ENCODE data around the gene SCARB1. TPM values are rescaled to one million over a fixed set of nuclear protein-coding genes. Genes with fewer than 3 reads are reported as not detected.

Gene SCARB1
- total RNA-seq, 1 experiment from 2014 or later: 106 TPM

DNA sequence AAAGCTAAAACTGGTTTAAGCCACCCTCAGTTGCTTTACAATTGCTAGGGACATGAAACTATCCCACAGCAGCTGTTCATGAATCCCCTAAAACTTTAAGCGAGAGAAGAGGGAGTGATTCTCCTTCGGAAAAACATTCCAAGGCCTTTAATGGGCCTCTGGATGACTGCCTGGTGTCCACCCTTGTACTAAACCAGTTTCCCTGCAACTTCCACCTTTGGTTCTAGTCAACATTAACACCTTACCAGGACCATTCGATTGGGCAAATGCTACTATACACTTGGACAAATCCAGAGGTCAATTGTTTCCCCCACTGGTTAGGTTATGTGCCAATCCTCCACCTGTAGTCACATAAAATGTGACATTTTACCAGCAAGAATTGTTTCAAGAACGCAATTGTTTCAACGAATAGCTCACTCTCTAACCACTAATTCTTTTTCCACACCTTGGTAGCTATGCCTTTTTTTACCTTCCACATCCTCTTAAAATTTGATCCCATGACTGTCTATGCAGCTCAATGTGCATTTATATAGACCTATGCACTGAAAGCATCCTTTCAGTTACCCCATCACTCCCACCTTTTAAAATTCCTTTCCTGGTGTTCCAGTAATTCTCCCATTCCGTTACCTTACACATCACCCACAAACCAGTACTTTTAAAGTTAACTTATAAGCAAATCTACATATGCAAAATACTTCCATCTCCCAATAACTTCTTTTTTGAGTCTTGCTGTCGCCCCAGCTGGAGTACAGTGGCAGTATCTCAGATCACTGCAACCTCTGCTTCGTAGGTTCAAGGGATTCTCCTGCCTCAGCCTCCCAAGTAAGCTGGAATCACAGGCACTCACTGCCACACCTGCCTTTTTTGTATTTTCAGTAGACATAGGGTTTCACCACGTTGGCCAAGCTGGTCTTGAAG, 47.2 kb upstream of the SCARB1 start:
- ChIA-PET POLR2A (no interaction called here), CTCF (interaction anchor here (1.4 kb wide), 1 partner anchor 29 kb away, joined by 4 read pairs; no protein-coding TSS in a partner anchor)
- peak overlapping the region; percentile 61 for H3K27ac Mint-ChIP-seq (ENCODE audit: unreplicated experiment)
- no peak overlapping the region for H3K4me3 ChIP-seq (ENCODE audit: low read depth, low read length)
- peaks cover 4% of the 10 kb centered on the region for H3K36me3 ChIP-seq (ENCODE audit: control insufficient read depth, insufficient read depth, low read length)
- no peaks in the 10 kb centered on the region for H3K9me3 ChIP-seq
- H3K27me3 Mint-ChIP-seq (ENCODE audit: insufficient read depth, unreplicated experiment): peaks cover 4% of the 10 kb centered on the region
- H3K4me1 Mint-ChIP-seq (ENCODE audit: low read depth, unreplicated experiment): peaks cover 49% of the 10 kb centered on the region
- intact Hi-C loops (cut with micrococcal nuclease; ENCODE audit: unreplicated experiment): no loop called here
- BruUV-seq (replicated peaks): no TSS peak
- peaks cover 73% of the 10 kb centered on the region for H3K36me3 Mint-ChIP-seq (ENCODE audit: insufficient read depth, unreplicated experiment)
- no peaks in the 10 kb centered on the region for H3K9me3 Mint-ChIP-seq (ENCODE audit: unreplicated experiment)
- TF ChIP-seq, protein P1, sequence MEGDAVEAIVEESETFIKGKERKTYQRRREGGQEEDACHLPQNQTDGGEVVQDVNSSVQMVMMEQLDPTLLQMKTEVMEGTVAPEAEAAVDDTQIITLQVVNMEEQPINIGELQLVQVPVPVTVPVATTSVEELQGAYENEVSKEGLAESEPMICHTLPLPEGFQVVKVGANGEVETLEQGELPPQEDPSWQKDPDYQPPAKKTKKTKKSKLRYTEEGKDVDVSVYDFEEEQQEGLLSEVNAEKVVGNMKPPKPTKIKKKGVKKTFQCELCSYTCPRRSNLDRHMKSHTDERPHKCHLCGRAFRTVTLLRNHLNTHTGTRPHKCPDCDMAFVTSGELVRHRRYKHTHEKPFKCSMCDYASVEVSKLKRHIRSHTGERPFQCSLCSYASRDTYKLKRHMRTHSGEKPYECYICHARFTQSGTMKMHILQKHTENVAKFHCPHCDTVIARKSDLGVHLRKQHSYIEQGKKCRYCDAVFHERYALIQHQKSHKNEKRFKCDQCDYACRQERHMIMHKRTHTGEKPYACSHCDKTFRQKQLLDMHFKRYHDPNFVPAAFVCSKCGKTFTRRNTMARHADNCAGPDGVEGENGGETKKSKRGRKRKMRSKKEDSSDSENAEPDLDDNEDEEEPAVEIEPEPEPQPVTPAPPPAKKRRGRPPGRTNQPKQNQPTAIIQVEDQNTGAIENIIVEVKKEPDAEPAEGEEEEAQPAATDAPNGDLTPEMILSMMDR (IDR thresholded peaks at IDR 0.05; ENCODE audit: insufficient read depth in 1 of 2, low read depth in 1 of 2, low read length in 1 of 2, severe bottlenecking in 1 of 2, unreplicated experiment in 1 of 2): no peak
- H3K27me3 ChIP-seq (replicated peaks; ENCODE audit: control insufficient read depth, insufficient read depth, low read length): no peaks in the 10 kb centered on the region
- H3K4me1 ChIP-seq: peaks cover 28% of the 10 kb centered on the region
- H3K4me3 Mint-ChIP-seq (ENCODE audit: unreplicated experiment): peak overlapping the region; percentile 47
- DNase-seq: no peak

GRCh38 chr12:124909831-124910560, 46.3 kb upstream of the SCARB1 start:
- peaks cover 52% of the 10 kb centered on the region for H3K4me1 Mint-ChIP-seq (ENCODE audit: low read depth, unreplicated experiment)
- H3K36me3 ChIP-seq (ENCODE audit: control insufficient read depth, insufficient read depth, low read length): peaks cover 4% of the 10 kb centered on the region
- ChIA-PET POLR2A (interaction anchor here (0.6 kb wide), 1 partner anchor 10 kb away, joined by 4 read pairs; no protein-coding TSS in a partner anchor), CTCF (interaction anchor here (0.9 to 1.4 kb wide), 2 partner anchors 10 to 30 kb away, joined by 3 to 4 read pairs; no protein-coding TSS in a partner anchor)
- BruUV-seq (replicated peaks): no TSS peak
- H3K27me3 Mint-ChIP-seq (ENCODE audit: insufficient read depth, unreplicated experiment): peaks cover 4% of the 10 kb centered on the region
- H3K9me3 Mint-ChIP-seq (ENCODE audit: unreplicated experiment): no peaks in the 10 kb centered on the region
- H3K27me3 ChIP-seq (replicated peaks; ENCODE audit: control insufficient read depth, insufficient read depth, low read length): no peaks in the 10 kb centered on the region
- no peak for DNase-seq
- peak overlapping the region; percentile 61 for H3K27ac Mint-ChIP-seq (ENCODE audit: unreplicated experiment)
- H3K4me3 ChIP-seq (ENCODE audit: low read depth, low read length): no peak overlapping the region
- TF ChIP-seq, protein P1 (IDR thresholded peaks at IDR 0.05; ENCODE audit: insufficient read depth in 1 of 2, low read depth in 1 of 2, low read length in 1 of 2, severe bottlenecking in 1 of 2, unreplicated experiment in 1 of 2): no peak
- peak overlapping the region; percentile 47 for H3K4me3 Mint-ChIP-seq (ENCODE audit: unreplicated experiment)
- peaks cover 68% of the 10 kb centered on the region for H3K36me3 Mint-ChIP-seq (ENCODE audit: insufficient read depth, unreplicated experiment)
- H3K4me1 ChIP-seq: peaks cover 23% of the 10 kb centered on the region
- intact Hi-C loops (cut with micrococcal nuclease; ENCODE audit: unreplicated experiment): no loop called here
- H3K9me3 ChIP-seq: no peaks in the 10 kb centered on the region
